ENCODE measurements around the gene ERC2.
A peak's percentile ranks its signal among the peaks of the same experiment; 100 is the strongest.

ERC2 gene

GRCh38 chr3:55556619-55557537 is 911.4 kb downstream of the ERC2 start:
- DNase-seq (ENCODE audit: low spot score), result no peak

- DNase-seq (ENCODE audit: low spot score), result peak; percentile 18
Measured at GRCh38 chr3:55555873-55556618, 912.2 kb downstream of the ERC2 start.

- DNase-seq (ENCODE audit: low spot score), result no peak
Measured at GRCh38 chr3:55554634-55555425, 913.4 kb downstream of the ERC2 start.

- DNase-seq (ENCODE audit: low spot score), result no peak
Measured at GRCh38 chr3:55551644-55552043, 916.6 kb downstream of the ERC2 start.

GRCh38 chr3:55549177-55549576 is 919.1 kb downstream of the ERC2 start:
- DNase-seq (ENCODE audit: low spot score), result no peak

GRCh38 chr3:55546866-55547669 is 921.2 kb downstream of the ERC2 start:
- no peak for DNase-seq (ENCODE audit: low spot score)

GRCh38 chr3:55545995-55546394 is 922.3 kb downstream of the ERC2 start:
- no peak for DNase-seq (ENCODE audit: low spot score)

- no peak for DNase-seq (ENCODE audit: low spot score)
Measured at GRCh38 chr3:55544219-55544618, 924.0 kb downstream of the ERC2 start.

GRCh38 chr3:55543181-55543614 is 925.1 kb downstream of the ERC2 start:
- no peak for DNase-seq (ENCODE audit: low spot score)

- DNase-seq (ENCODE audit: low spot score), result no peak
Measured at GRCh38 chr3:55541456-55541855, 926.8 kb downstream of the ERC2 start.

- no peak for DNase-seq (ENCODE audit: low spot score)
Measured at GRCh38 chr3:55541016-55541415, 927.3 kb downstream of the ERC2 start.

GRCh38 chr3:55540579-55540978 is 927.7 kb downstream of the ERC2 start:
- no peak for DNase-seq (ENCODE audit: low spot score)

GRCh38 chr3:55538158-55538557 is 930.1 kb downstream of the ERC2 start:
- no peak for DNase-seq (ENCODE audit: low spot score)

- no peak for DNase-seq (ENCODE audit: low spot score)
Measured at GRCh38 chr3:55537563-55537962, 930.7 kb downstream of the ERC2 start.

GRCh38 chr3:55537129-55537528 is 931.1 kb downstream of the ERC2 start:
- DNase-seq (ENCODE audit: low spot score), result no peak

- DNase-seq (ENCODE audit: low spot score), result no peak
Measured at GRCh38 chr3:55534876-55535275, 933.4 kb downstream of the ERC2 start.

GRCh38 chr3:55532806-55533205 is 935.5 kb downstream of the ERC2 start:
- no peak for DNase-seq (ENCODE audit: low spot score)

- no peak for DNase-seq (ENCODE audit: low spot score)
Measured at GRCh38 chr3:55531321-55531720, 936.9 kb downstream of the ERC2 start.

GRCh38 chr3:55527361-55527760 is 940.9 kb downstream of the ERC2 start:
- no peak for DNase-seq (ENCODE audit: low spot score)

- no peak for DNase-seq (ENCODE audit: low spot score)
Measured at GRCh38 chr3:55526332-55527030, 941.8 kb downstream of the ERC2 start.

- DNase-seq (ENCODE audit: low spot score), result no peak
Measured at GRCh38 chr3:55525436-55525835, 942.8 kb downstream of the ERC2 start.

All from cerebellar cortex (tissue), 1 donor.